Choroid plexus epithelial cell (primary cell): ENCODE results near the gene CCN6.
"Not testable (repeated sequence)": the region's sequence is repeated elsewhere in the genome, so short reads cannot be mapped to it uniquely, and the experiment has no call there.

ENCODE experiments used
- DNase-seq: peaks from one replicate; pipeline ENCODE4 v3.0.0-alpha.2; 2010; ENCODE audit warnings: low read depth
- H3K4me3 ChIP-seq: 2 replicates; pipeline ENCODE4 v1.5.1; 2011; ENCODE audit warnings: low read depth, mild to moderate bottlenecking, control low read depth, low read length, moderate library complexity
- TF ChIP-seq, protein P1 (sequence below): conservative IDR thresholded peaks from 2 replicates; pipeline ENCODE4 v1.5.1; 2011; ENCODE audit warnings: low read depth, mild to moderate bottlenecking, control low read depth, inconsistent platforms, low read length, moderate library complexity

The CCN6 gene

DNA sequence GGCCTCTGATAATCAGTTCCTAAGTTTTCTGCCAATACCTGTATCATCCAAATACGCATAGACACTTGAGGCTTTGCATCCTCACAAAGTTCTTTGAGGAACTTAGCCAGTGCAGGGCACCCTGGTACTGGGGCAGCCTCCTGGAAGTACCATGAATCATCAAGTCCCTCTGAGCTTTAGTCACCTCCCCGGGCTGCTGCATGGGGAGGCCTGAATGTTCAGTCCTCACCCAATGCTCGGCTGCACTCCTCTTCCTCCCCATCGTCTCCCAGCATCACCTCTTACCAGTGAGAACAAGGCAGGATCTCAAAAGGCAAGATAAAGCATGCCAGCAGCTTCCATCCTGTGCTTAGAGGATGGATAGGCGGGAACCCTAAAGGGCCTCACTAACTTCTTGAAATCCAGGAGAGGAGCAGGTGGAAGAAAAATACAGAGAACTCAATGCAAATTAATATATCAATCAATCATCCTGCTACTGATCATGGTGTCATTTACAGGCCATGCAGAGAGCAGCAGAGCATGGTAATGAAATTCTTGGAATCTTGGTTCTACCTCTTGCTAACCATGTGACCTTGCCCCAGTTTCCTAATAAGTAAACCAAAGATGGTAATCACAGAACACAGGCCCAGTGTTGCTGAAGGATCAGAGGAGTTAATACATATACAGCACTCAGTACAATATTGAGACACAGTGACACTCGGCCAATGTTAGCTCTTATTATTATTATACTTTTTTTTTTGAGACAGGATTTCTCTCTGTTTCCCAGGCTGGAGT is 4.7 kb upstream of the CCN6 start:
- TF ChIP-seq, protein P1, sequence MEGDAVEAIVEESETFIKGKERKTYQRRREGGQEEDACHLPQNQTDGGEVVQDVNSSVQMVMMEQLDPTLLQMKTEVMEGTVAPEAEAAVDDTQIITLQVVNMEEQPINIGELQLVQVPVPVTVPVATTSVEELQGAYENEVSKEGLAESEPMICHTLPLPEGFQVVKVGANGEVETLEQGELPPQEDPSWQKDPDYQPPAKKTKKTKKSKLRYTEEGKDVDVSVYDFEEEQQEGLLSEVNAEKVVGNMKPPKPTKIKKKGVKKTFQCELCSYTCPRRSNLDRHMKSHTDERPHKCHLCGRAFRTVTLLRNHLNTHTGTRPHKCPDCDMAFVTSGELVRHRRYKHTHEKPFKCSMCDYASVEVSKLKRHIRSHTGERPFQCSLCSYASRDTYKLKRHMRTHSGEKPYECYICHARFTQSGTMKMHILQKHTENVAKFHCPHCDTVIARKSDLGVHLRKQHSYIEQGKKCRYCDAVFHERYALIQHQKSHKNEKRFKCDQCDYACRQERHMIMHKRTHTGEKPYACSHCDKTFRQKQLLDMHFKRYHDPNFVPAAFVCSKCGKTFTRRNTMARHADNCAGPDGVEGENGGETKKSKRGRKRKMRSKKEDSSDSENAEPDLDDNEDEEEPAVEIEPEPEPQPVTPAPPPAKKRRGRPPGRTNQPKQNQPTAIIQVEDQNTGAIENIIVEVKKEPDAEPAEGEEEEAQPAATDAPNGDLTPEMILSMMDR, result no peak
- DNase-seq, result no peak
- H3K4me3 ChIP-seq, result no peak overlapping the region

DNA sequence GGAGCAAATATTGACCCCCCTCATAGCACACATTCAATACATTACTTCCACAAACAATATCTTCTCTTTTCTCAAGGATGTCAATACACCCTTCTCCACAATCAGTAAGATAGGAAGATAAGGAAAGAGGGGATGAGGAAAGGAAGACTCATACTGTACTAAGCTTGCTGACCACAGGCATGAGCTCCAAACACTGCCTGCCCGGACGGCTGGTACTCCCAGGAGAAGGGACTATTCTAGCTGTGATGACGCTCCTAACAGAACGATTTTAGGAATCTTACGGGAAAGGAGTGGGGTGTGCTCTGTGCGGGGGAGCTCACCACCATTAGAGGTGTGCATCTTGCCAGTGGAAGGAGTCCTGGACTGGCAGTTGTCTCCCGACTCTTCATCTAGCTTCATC is 3.9 kb upstream of the CCN6 start:
- TF ChIP-seq, protein P1, result no peak
- DNase-seq, result no peak

DNA sequence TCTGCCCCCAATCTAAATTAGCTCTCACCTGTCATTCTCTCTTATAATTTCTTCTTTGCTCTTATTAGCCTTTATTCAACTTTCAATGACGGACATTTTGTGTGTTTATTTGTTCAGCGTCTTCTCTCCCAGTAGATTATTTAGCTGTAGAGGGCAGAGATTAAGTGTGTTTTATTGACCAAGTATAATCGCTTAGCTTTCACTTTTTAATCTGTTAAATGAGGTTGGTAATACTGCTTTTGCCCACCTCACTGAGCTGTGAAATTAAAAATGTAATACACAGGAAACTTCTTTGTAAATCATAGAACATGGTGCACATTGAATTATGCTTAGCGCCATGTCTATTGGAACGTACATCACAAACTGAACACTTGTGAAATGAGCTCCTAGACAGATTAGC is 3.5 kb upstream of the CCN6 start:
- TF ChIP-seq, protein P1, result no peak
- H3K4me3 ChIP-seq, result no peak overlapping the region
- no peak for DNase-seq

More for the DNA sequence above, 3.9 kb upstream of the CCN6 start:
- H3K4me3 ChIP-seq, result no peak overlapping the region

DNA sequence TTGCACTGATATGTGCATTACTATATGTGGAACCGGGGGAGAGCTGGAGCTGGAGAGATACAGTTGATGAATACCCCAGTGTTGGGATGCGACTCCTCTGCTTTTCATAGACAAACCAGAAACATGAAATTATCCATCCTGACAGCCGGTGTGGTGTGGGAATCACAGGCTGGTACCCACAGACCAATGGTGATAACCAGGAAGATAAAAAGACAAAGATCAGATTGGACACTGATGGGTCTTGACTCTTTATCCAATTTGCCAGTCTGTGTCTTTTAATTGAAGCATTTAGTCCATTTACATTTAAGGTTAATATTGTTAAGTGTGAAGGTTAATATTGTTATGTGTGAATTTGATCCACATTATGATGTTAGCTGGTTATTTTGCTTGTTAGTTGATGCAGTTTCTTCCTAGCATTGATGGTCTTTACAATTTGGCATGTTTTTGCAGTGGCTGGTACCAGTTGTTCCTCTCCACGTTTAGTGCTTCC is 2.6 kb upstream of the CCN6 start:
- H3K4me3 ChIP-seq, DNase-seq: not testable (repeated sequence)

DNA sequence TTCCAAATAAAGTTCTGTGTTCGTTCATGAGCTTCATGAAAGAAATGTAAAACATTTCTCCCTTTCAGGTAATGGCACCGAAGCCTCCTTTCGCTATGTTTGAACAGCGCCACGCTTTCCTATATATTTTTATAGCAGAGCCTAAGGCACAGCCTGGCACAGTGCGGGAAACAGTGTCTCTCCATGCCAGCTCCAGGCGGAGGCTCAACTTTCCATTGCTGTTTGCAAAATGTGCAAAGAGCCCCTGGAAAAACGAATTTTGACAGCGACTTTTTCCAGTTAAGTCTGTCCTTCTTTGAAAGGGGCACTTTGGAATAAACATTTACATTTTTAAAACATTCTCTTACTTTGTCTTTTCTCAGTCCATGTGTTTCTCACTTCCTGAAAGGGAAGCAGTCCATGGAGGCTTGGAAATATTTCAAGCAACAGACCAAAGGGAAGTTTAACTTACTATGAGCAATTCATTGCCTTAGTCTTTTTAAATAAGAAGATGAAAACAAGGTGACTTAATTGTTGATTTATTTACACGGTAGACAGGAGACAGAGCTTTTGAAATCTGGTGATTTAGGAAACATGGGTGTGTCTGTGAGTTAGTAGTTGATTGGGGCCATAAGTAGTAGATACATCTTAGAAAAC is 769 bp downstream of the CCN6 start:
- no peak for DNase-seq
- TF ChIP-seq, protein P1, result no peak
- no peak overlapping the region for H3K4me3 ChIP-seq

DNA sequence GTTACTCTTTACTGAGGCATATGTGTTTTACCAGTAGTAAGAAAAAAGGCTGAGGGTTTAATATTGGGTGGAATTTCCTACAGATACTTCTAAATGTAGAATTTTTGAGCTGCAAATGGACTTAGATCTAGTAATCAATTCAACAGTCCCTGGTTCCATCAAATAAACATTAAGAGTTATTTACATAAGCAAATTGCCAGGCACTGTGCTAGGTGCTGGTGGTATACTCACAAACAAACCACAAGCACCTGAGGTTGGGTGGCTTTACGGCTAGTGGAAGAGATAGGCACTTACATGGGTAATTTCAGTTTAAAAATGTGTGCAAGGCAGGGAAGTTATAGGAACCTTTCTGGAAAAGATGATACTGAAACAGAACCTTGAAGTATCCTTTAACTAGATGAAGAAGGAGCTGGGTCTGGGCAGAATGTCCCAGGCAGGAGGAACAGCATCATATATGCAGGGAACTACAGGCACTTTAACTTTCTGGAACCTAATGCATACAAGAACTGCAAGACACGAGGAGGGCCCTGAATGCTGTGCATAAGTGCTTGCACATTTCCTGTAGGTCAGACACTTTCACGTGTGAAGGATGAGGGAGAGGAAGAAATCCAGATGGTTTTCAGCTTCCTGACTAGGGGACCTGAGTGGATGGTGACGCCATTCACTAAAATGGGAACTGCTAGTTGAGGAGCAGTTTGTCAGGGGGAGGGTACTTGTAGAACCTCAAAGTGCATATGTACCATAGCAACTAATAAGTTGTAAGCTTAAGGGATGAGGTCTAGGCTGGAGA is 4.5 kb downstream of the CCN6 start:
- TF ChIP-seq, protein P1, result no peak
- DNase-seq, result no peak

DNA sequence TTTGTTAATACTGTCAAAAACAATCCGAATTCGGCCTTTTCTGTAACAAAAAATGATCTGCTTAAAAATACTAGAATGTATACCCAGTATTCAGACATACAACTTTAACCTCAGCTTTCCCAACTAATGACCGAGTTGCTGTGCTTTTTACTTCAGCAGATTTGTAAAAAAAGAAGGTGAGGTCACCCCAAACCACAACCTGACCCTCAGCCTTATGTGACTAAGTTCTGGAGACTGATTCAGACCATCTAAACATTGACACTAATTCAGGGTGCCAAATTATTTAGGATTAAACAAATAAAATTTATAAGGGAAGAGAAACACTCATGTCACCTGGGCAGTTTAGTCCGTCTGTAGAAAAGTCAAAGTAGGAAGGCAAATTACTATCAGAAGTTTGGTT is 7.7 kb downstream of the CCN6 start:
- DNase-seq, result peak; percentile 66

More for the DNA sequence above, 4.5 kb downstream of the CCN6 start:
- H3K4me3 ChIP-seq, result no peak overlapping the region

More for the DNA sequence above, 7.7 kb downstream of the CCN6 start:
- no peak overlapping the region for H3K4me3 ChIP-seq
- TF ChIP-seq, protein P1, result no peak
